ENCODE measurements around the gene KAT5. TPM values are rescaled to one million over a fixed set of nuclear protein-coding genes. Genes with fewer than 3 reads are reported as not detected.
"Not testable (repeated sequence)": the region's sequence is repeated elsewhere in the genome, so short reads cannot be mapped to it uniquely, and the experiment has no call there.

KAT5 gene
- total RNA-seq, 2 donors from 2014 or later: 49.0 to 50.5 TPM

GRCh38 chr11:65766535-65766934, 54.5 kb downstream of the KAT5 start:
- Histone ChIP-seq H3K4me1 (ENCODE audit: control insufficient read depth in 1 of 2, low read depth in 2 of 2) (peaks cover 0 to 3% of the 10 kb centered on the region in 2 donors), H3K27ac (no peak overlapping the region), H3K36me3 (no peaks in the 10 kb centered on the region), H3K9me3 (no peaks in the 10 kb centered on the region), H3K4me3 (no peak overlapping the region), H3K27me3 (replicated peaks; ENCODE audit: insufficient read depth) (no peaks in the 10 kb centered on the region)
- TF ChIP-seq CTCF (IDR thresholded peaks at IDR 0.05): no peak
- DNase-seq (ENCODE audit: low spot score): no peak
- ATAC-seq (ENCODE audit: insufficient number of reproducible peaks, low FRiP score, low read depth): no peak

- no peaks in the 10 kb centered on the region for H3K9me3 ChIP-seq
- no peak overlapping the region for H3K4me3 ChIP-seq
- no peaks in the 10 kb centered on the region for H3K36me3 ChIP-seq
- TF ChIP-seq CTCF (IDR thresholded peaks at IDR 0.05): no peak
- DNase-seq (ENCODE audit: low spot score): no peak
- ATAC-seq (ENCODE audit: insufficient number of reproducible peaks, low FRiP score, low read depth): no peak
- no peak overlapping the region for H3K27ac ChIP-seq
- H3K4me1 ChIP-seq (ENCODE audit: control insufficient read depth in 1 of 2, low read depth in 2 of 2): peaks cover 0 to 3% of the 10 kb centered on the region in 2 donors
- H3K27me3 ChIP-seq (replicated peaks; ENCODE audit: insufficient read depth): no peaks in the 10 kb centered on the region
Observed at GRCh38 chr11:65767406-65767805, 55.4 kb downstream of the KAT5 start.

- not testable (repeated sequence) for H3K4me3 ChIP-seq; H3K4me1 ChIP-seq (ENCODE audit: control insufficient read depth in 1 of 2, low read depth in 2 of 2); DNase-seq (ENCODE audit: low spot score); H3K36me3 ChIP-seq; H3K27ac ChIP-seq; H3K27me3 ChIP-seq (replicated peaks; ENCODE audit: insufficient read depth); H3K9me3 ChIP-seq; ATAC-seq (ENCODE audit: insufficient number of reproducible peaks, low FRiP score, low read depth)
Observed at GRCh38 chr11:65767806-65768205, 55.8 kb downstream of the KAT5 start.

Other genes starting within 250 kb of the KAT5 start
- gene MALAT1, start 213.2 kb upstream of the KAT5 start, total RNA-seq: over 10,000 TPM; 20,776 to 38,952 TPM
- 100 to 1,000 TPM in 1 of 2 donors, 10 to 100 TPM in 1; 96.8 to 106 TPM for gene SCYL1, start 187.2 kb upstream of the KAT5 start, total RNA-seq
- gene LTBP3, start 153.9 kb upstream of the KAT5 start, total RNA-seq: 100 to 1,000 TPM; 492 to 512 TPM
- gene ZNRD2, start 141.8 kb upstream of the KAT5 start, total RNA-seq: 10 to 100 TPM; 38.4 to 51.7 TPM
- 100 to 1,000 TPM in 1 of 2 donors, 10 to 100 TPM in 1; 53.3 to 127 TPM for gene FAM89B, start 139.7 kb upstream of the KAT5 start, total RNA-seq
- 100 to 1,000 TPM; 286 to 395 TPM for gene EHBP1L1, start 136.2 kb upstream of the KAT5 start, total RNA-seq
- gene KCNK7, start 116.5 kb upstream of the KAT5 start, total RNA-seq: under 1 TPM in 1 of 2 donors, not detected in 1; 0.95 TPM
- 10 to 100 TPM; 48.3 to 62.8 TPM for gene MAP3K11, start 98.0 kb upstream of the KAT5 start, total RNA-seq
- gene PCNX3, start 96.5 kb upstream of the KAT5 start, total RNA-seq: 10 to 100 TPM; 37.5 to 39.5 TPM
- gene SIPA1, start 74.2 kb upstream of the KAT5 start, total RNA-seq: 10 to 100 TPM; 47.9 to 69.8 TPM
- 10 to 100 TPM; 81.5 to 84.4 TPM for gene RELA, start 49.3 kb upstream of the KAT5 start, total RNA-seq
- 100 to 1,000 TPM; 138 to 185 TPM for gene RNASEH2C, start 8.5 kb downstream of the KAT5 start, total RNA-seq
- 10 to 100 TPM; 26.3 to 38.4 TPM for gene AP5B1, start 68.7 kb downstream of the KAT5 start, total RNA-seq
- gene OVOL1, start 74.8 kb downstream of the KAT5 start, total RNA-seq: under 1 TPM in 1 of 2 donors, not detected in 1; 0.27 TPM
- under 1 TPM in 1 of 2 donors, not detected in 1; 0.81 TPM for gene SNX32, start 121.7 kb downstream of the KAT5 start, total RNA-seq
- 100 to 1,000 TPM; 565 to 797 TPM for gene CFL1, start 145.9 kb downstream of the KAT5 start, total RNA-seq
- 10 to 100 TPM; 51.8 to 62.8 TPM for gene MUS81, start 148.2 kb downstream of the KAT5 start, total RNA-seq
- 100 to 1,000 TPM; 134 to 219 TPM for gene EFEMP2, start 160.5 kb downstream of the KAT5 start, total RNA-seq
- 10 to 100 TPM in 1 of 2 donors, 1 to 10 TPM in 1; 1.6 to 13.7 TPM for gene CTSW, start 167.6 kb downstream of the KAT5 start, total RNA-seq
- 100 to 1,000 TPM in 1 of 2 donors, 10 to 100 TPM in 1; 50.4 to 111 TPM for gene FIBP, start 176.2 kb downstream of the KAT5 start, total RNA-seq
- 100 to 1,000 TPM in 1 of 2 donors, 10 to 100 TPM in 1; 75.8 to 100 TPM for gene CCDC85B, start 178.4 kb downstream of the KAT5 start, total RNA-seq
- 100 to 1,000 TPM in 1 of 2 donors, 10 to 100 TPM in 1; 25.6 to 143 TPM for gene FOSL1, start 188.1 kb downstream of the KAT5 start, total RNA-seq
- 10 to 100 TPM; 16.3 to 27.9 TPM for gene C11orf68, start 206.8 kb downstream of the KAT5 start, total RNA-seq
- 10 to 100 TPM; 82.5 to 91.2 TPM for gene DRAP1, start 207.2 kb downstream of the KAT5 start, total RNA-seq
- not detected for gene TSGA10IP, start 233.2 kb downstream of the KAT5 start, total RNA-seq
- gene SART1, start 249.5 kb downstream of the KAT5 start, total RNA-seq: 10 to 100 TPM; 32.5 to 38.0 TPM

Data from thoracic aorta (tissue), 2 donors.